ENCODE data around the gene TMEM132E.

TMEM132E gene

GRCh38 chr17:34637041-34637547 lies 57.7 kb downstream of the TMEM132E start:
- DNase-seq: no peak

GRCh38 chr17:34637548-34638525 lies 58.5 kb downstream of the TMEM132E start:
- DNase-seq: no peak

DNA sequence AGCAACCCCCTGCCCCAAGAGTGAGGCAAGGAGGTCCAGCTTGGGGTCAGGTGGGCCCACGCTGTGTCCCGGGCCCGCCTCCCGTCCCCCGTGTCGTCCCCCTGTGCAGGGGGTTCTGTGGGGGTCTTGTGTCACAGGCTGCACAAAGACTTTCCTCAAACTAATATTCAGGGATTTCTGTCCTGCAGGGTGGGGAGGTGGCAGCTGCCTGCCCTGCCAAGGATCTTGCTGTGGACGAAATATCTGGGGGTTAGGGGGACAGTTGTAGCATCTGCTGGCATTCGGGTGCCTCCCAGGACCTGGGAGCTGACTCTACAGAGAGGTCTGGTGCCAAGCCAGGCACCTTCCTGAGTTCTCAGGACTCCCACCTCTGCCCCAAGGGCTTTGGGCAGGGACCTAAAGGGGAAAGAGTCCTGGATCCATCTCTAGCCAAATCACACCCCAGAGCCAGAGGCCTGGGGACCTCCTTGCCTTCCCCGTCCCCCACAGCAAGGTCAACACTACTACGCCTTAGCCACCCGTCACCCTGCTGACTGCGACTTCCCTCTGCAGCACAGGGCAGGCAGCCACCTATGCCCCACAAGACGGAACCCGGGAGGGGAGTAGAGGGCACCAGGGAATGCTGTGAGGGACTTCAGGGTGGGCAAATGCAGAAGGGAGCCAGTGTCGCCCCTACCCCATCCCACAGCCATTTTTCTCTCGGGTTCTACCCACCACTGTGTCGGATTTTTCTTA lies 59.3 kb downstream of the TMEM132E start:
- no peak for DNase-seq

DNA sequence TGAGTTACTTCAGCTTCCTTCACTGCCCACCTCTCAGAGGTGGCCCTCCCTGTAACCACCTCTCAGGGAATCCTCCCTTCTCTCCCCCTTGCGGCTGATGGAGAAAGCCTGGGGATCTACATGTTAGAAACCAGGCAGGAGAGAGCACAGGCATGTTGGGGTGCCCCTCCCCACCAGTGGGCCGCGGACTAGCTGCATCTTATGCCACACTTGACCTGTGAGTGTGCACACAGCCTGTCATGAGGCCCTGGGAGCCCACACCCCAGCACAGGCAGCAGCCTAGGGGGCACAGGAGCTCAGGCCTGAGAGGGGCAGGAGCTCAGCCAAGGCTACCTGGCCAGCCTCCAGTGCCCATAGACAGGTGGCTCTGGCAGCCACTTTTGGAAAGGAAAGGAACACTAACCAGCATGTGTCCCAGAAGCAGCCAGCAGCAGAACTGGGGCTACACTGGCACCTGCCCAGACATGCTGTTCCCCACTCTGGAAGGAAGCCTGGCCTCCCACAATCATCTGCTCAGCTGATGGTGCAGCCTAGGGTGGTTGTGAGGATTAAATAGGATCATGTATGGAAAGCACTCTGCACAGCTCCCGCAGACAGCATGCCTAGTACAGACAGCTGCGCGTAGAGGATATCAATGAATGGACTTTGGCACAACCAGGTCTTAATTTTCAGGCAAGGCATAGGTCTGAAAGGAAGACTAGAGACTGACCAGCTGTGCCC lies 60.5 kb downstream of the TMEM132E start:
- no peak for DNase-seq

DNA sequence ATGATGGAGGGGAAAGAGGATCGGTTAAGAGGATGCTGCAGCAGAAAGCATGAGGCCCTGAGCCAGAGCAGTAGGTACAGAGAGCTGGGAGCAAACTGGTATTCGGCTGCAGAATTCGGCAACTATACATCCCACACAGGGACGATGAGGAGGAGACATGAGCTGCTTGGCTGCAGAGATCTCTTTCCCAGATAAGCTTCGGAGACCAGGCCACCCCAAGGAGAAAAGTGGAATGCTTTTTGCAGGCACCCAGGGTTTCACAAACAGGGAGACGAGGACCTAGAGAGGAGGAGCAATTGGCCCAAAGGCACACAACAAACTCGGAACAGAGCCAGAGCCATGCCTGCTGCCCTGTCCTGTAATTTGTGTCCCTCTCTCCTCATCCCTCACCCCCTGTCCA lies 62.0 kb downstream of the TMEM132E start:
- no peak for DNase-seq

- DNase-seq: no peak
Measured at GRCh38 chr17:34644941-34645550, 65.7 kb downstream of the TMEM132E start.

GRCh38 chr17:34645594-34645993 lies 66.2 kb downstream of the TMEM132E start:
- DNase-seq: no peak

DNA sequence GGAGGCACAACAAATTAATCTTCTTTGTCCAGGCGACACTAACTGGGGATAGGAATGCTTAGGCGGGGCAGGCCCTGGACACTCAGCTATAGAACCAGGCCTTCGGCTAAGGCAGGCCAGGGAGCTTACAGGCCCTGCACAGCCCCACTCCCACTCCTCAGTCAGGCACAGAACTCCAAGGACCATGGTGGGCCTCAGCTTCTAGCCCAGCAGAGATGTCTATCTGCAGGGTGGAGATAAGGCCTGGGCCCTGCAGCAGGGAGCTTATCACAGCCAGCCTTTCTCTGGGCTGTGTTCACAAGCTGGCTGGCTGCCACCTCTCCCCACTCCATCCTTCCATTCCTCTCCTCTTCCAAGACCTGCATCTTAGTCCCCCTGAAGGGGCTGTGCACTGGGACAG lies 68.1 kb downstream of the TMEM132E start:
- no peak for DNase-seq

DNA sequence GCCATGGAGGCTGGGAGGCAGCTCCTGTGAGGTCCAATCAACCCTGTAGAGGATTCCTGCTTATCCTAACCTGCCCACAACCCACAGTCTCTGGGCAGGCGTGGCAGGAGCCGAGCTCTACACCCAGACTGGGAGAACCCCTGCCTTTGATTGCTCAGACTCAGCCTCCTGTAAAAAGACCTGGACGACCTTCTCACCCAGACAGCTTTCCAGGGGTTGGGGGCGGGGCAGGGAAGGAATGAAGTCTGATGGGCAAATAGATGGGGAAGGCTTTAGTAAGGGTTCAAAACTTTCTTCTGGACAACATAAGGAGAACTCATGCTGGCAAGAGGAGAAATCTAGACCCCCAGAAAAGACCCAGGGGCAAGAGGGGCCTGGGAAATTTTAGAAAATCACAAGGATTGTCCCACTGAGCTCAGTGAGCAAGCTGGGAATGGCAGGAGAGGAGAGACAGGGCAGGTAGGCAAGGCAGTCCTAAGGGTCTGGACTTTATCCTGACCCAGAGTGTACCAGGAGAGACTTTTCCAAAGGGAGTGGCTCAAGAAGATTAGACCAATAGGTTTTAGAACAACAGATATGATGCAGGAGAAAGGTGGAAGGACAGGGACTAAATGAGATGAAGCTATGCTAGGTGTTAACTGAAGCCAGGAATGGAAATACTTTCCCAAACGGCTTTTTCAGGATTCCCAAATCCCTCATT lies 70.8 kb downstream of the TMEM132E start:
- DNase-seq: no peak

DNA sequence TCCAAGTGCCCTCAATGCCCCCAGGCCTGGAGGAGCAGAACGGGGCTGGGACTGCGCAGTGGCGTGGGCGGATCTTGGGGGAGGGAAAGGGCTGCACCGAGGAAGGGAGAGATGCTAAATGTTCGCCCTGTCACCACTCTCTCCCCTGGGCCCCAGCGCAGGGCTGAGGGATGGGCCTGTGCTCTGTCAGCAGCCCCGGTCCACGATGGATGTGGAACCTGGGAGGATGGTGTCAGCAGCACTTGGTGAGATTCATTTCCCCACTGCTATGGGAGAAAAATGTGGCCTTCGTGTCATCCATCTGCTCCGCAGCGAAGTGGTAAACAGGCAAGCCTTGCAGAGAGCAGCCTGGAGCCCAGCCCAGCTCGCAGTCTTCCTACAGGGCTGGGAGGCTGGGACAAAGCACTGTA lies 72.0 kb downstream of the TMEM132E start:
- DNase-seq: no peak

- no peak for DNase-seq
Measured at GRCh38 chr17:34652021-34652555, 72.7 kb downstream of the TMEM132E start.

DNA sequence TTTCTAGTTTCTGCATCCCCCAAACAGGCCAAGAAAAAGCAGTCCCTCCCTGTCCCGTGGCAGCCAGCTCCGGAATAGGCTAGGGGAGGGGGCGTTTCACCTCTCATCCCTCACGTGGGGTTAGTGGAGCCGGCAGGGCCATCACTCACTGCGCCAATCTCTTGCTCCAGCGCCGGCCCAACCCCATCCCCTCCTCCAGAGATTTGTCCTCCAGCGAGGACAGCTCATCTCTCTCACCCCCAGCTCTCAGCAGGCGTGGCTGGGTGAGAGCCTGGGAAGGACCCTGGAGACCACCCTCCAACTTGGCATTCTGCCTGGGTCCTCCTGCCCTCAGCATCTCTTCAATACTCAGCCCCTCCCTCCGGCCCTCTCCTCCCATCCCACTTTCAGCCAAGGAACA lies 74.1 kb downstream of the TMEM132E start:
- DNase-seq: no peak

GRCh38 chr17:34654276-34654880 lies 75.0 kb downstream of the TMEM132E start:
- DNase-seq: no peak

DNA sequence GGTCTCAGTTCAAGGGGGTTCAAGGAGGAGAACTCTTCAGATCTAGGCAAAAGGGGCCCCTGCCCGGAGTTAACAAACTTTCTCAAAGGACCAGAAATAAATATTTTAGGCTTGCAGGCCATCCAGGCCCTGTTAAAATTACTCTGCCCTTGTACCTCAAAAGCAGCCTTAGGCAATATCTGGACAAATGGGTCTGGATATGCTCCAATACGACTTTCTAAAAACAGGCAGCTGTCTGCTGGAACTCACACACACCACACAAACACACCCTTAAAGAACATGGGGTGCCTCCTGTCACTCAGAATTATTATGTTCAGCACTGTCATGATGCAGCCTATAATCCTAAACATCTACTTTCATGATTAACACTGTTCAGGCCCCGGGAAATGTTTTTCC lies 75.5 kb downstream of the TMEM132E start:
- DNase-seq: no peak

GRCh38 chr17:34656801-34657200 lies 77.4 kb downstream of the TMEM132E start:
- no peak for DNase-seq

DNA sequence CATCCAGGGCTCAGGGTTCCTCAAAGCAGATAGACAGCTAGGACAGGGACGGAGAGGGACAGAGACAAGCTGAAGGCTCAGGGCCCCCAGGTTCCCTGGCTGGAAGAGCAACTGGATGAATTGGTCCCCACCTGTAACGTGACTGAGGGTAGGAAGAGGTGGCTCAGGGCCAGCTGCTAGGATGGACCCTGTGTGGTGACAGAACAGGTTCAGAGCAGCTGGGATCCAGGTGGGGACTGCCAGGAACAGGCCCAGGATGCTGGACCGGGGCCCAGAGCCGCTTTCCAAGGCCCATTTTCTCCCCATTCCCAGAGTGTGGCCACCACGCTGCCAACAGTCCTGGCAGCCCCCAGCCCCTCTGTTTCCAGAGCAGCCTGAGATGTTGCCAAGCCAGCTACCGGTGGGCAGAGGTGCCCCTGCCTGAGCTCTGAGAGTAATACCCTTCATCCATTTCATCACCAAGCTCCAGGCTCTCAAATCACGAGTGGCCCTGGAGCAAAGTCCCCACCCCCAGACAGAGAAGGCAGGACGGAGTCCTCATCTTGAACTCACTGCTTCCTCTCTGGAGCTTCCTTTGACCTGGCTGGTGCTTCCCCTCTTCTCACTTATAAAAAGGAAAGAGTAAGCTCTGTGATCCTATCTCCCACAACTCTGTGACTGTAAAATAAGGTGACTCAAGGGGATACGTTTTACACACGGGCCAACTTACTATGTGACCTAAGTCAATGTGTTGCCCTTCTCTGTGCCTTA lies 79.6 kb downstream of the TMEM132E start:
- no peak for DNase-seq

DNA sequence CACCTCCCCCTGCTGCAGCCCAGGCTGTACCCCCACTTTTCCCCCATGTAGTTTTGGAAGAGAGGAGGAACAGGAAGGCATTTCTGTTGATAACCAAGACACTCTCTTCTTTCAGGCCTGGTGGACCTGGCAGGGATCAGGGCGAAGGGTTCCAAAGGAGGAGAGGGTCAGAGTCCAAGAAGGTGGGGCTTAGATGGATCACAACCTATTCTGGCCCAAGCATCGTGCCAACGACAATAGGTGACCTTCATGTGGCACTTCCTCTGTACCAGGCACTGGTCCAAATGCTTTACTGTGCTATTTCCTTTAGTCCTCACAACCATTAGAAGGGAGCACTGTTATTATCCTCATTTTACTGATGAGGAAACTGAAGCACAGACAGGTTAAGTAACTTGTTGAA lies 84.3 kb downstream of the TMEM132E start:
- no peak for DNase-seq

DNA sequence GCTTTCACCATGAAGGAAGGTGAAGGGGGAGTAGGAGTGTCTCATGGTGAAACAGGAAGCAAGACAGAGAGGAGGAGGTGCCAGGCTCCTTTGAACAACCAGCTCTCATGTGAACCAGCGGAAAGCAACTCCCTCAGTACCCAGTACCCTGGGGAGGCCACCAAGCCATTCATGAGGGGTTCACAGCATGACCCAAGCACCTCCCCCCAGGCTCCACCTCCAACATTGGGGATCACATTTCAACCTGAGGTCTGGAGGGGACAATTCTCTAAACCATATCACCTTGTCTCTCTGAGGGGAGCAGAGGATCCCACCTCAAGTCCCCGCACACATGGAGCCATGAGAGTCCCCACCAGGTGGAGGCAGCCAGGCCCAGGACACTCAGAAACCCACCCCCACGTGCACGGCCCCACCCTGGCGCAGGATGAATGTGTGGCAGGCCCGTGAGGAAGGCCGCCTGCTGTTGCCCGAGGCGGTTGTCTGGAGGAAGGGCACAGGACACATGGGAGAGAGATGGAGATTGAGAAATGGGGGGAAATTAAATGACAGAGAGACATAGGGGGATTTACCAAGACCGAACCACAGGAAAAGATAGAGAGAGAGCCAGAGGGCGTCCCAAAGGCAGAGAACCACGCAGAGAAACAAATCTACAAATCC lies 85.9 kb downstream of the TMEM132E start:
- no peak for DNase-seq

DNA sequence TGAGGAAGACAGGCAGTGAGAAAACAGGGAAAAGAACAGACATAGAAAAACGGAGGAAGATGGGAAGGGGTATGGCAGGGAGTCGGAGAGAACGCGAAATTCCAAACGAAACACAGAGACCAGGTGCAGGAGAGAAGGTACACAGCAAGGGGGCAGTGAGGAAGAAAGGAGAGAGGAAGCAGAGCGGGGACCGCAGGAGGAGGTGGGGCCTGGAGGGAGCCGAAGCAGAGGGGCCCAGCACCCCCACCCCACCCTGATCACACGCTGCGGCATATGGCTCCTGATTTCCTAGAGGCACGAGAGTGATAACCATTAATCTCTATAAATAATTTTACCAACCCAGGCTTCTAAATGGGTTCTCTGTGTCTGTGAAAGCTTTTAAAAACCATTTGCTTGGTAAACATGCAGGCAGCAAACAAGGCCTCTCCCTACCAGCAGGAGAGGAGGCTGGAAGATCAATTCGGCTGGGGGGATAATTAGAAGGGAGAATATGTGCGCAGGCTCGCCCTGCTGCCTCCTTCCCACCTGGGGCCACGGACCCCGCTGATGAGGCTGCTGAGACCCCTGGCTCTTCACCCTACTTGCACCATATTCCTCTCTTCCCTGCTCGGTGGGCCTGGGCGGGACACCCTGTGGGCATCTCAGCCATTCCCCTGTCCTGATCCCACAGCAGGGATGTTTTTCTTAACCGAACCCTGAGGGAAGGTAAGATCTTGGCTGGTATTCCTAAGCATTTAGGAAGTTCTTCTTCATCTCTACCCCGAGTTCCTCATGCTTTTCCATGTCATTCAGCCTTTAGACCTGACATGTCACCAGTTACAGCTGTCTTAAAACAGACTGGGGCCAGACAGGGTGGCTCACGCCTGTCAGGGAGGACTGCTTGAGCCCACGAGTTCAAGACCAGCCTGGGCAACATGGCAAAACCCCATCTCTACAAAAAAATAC lies 86.7 kb downstream of the TMEM132E start:
- no peak for DNase-seq

All from DMS 273 treated with DMSO at 0.1 percent for 48 hours (cell line).